Lower leg skin (tissue), 3 donors: ENCODE results near the gene ERRFI1.

Experiments
- CTCF ChIP-seq, 3 donors: fragments of 450-650 bp; IDR thresholded peaks; one replicate each; pipeline ENCODE4 v1.5.1; 2016; ENCODE audit warnings: antibody characterized with exemption in 3 of 3, mild to moderate bottlenecking in 3 of 3, moderate library complexity in 2 of 3
- POLR2A ChIP-seq, 2 donors: fragments of 450-650 bp; IDR thresholded peaks; one replicate each; pipeline ENCODE4 v1.6.1; 2016 to 2017; ENCODE audit warnings: antibody characterized with exemption in 2 of 2, mild to moderate bottlenecking in 1 of 2, moderate library complexity in 1 of 2

- TF ChIP-seq CTCF (IDR thresholded peaks at IDR 0.05) = no peak
- TF ChIP-seq POLR2A (IDR thresholded peaks at IDR 0.05) = no peak
Measured at GRCh38 chr1:7991504-7992440, 34.3 kb downstream of the ERRFI1 start.
